Activated CD4-positive, alpha-beta T cell treated with anti-CD3 and anti-CD28 coated beads for 36 hours (primary cell): ENCODE results near the gene RAD51B. TPM values are rescaled to one million over a fixed set of nuclear protein-coding genes. Genes with fewer than 3 reads are reported as not detected.

Source experiments
- ATAC-seq: fragments of 200-7000 bp; cut with Tn5 transposase; one replicate; pipeline ENCODE4 v1.10.0; 2021; ENCODE audit warnings: mild to moderate bottlenecking, moderate library complexity
- CTCF ChIA-PET: fragments of 350-600 bp; sonication (Branson Sonifier 250); formaldehyde crosslinking; loops from one replicate; lab custom pipeline; 2021; ENCODE audit warnings: antibody characterized with exemption; lab: Charles Lee
- POLR2A ChIA-PET: fragments of 350-600 bp; sonication (Branson Sonifier 250); formaldehyde crosslinking; loops from one replicate; lab custom pipeline; 2021; ENCODE audit warnings: antibody characterized with exemption, inconsistent platforms; lab: Charles Lee
- DNase-seq: peaks from one replicate; pipeline ENCODE4 v3.0.0-alpha.2; 2020
- H3K27ac Mint-ChIP-seq: one replicate; pipeline ENCODE4 v1.8.0; 2021; ENCODE audit warnings: mixed read lengths
- H3K27me3 Mint-ChIP-seq: one replicate; pipeline ENCODE4 v1.8.0; 2021; ENCODE audit warnings: mixed read lengths
- H3K36me3 Mint-ChIP-seq: one replicate; pipeline ENCODE4 v1.8.0; 2021; ENCODE audit warnings: low read depth, mixed read lengths
- H3K4me1 Mint-ChIP-seq: one replicate; pipeline ENCODE4 v1.8.0; 2021; ENCODE audit warnings: mixed read lengths
- H3K4me3 Mint-ChIP-seq: one replicate; pipeline ENCODE4 v1.8.0; 2021; ENCODE audit warnings: mild to moderate bottlenecking, moderate library complexity, mixed read lengths
- H3K9me3 Mint-ChIP-seq: one replicate; pipeline ENCODE4 v1.8.0; 2021; ENCODE audit warnings: low read depth, mixed read lengths
- intact Hi-C, 2 experiments: fragments of 100-400 bp; cut with DNase I in 1 of 2; cut with micrococcal nuclease in 1 of 2; formaldehyde crosslinking; loops; one replicate each; pipeline versions ENCODE4 v1.14.2 to v1.15.1; 2022 to 2024; cut with DNase I, micrococcal nuclease
- total RNA-seq, 2 experiments: library from RNA; stranded (reverse); gene quantifications; one replicate each; pipeline ENCODE4 v1.2.3, GENCODE V29; 2021

The RAD51B gene
- total RNA-seq, 2 experiments from 2014 or later = 26.4 to 39.9 TPM

- ATAC-seq (no peak), DNase-seq (no peak)
- CTCF ChIA-PET = interaction anchor here (0.6 to 0.7 kb wide), 2 partner anchors 11 to 396 kb away, joined by 3 read pairs; no protein-coding TSS in a partner anchor
- Mint-ChIP-seq H3K4me3 (no peak overlapping the region), H3K27me3 (no peaks in the 10 kb centered on the region), H3K4me1 (peaks cover 3% of the 10 kb centered on the region), H3K36me3 (peaks cover 2% of the 10 kb centered on the region), H3K9me3 (no peaks in the 10 kb centered on the region), H3K27ac (no peak overlapping the region)
- POLR2A ChIA-PET = no interaction called here
- intact Hi-C loops = no loop called here
Observed at GRCh38 chr14:68441542-68441941, 622.0 kb downstream of the RAD51B start.

- intact Hi-C loops = no loop called here
- Mint-ChIP-seq H3K9me3 (no peaks in the 10 kb centered on the region), H3K27me3 (no peaks in the 10 kb centered on the region), H3K36me3 (peaks cover 2% of the 10 kb centered on the region), H3K4me1 (peaks cover 3% of the 10 kb centered on the region), H3K27ac (no peak overlapping the region), H3K4me3 (no peak overlapping the region)
- ATAC-seq (no peak), DNase-seq (no peak)
- CTCF ChIA-PET = no interaction called here
- POLR2A ChIA-PET = no interaction called here
Observed at GRCh38 chr14:68442828-68443629, 623.5 kb downstream of the RAD51B start.

GRCh38 chr14:68444449-68445168, 625.0 kb downstream of the RAD51B start:
- CTCF ChIA-PET = interaction anchor here (0.7 kb wide), 3 partner anchors 17 to 395 kb away, joined by 3 to 4 read pairs (median 4); no protein-coding TSS in a partner anchor
- no peak for ATAC-seq
- H3K4me3 Mint-ChIP-seq = no peak overlapping the region
- intact Hi-C loops = no loop called here
- no peaks in the 10 kb centered on the region for H3K27me3 Mint-ChIP-seq
- no peak for DNase-seq
- H3K27ac Mint-ChIP-seq = no peak overlapping the region
- POLR2A ChIA-PET = no interaction called here
- H3K9me3 Mint-ChIP-seq = no peaks in the 10 kb centered on the region
- H3K4me1 Mint-ChIP-seq = peaks cover 3% of the 10 kb centered on the region
- no peaks in the 10 kb centered on the region for H3K36me3 Mint-ChIP-seq

- ChIA-PET POLR2A (no interaction called here), CTCF (interaction anchor here (0.6 to 0.8 kb wide), 3 partner anchors 32 to 1009 kb away, joined by 3 to 4 read pairs (median 3); no protein-coding TSS in a partner anchor)
Observed at GRCh38 chr14:68446243-68447040, 626.9 kb downstream of the RAD51B start.

GRCh38 chr14:68447581-68448251, 628.1 kb downstream of the RAD51B start:
- intact Hi-C loops = no loop called here
- Mint-ChIP-seq H3K27me3 (no peaks in the 10 kb centered on the region), H3K9me3 (no peaks in the 10 kb centered on the region), H3K36me3 (no peaks in the 10 kb centered on the region), H3K4me1 (peaks cover 3% of the 10 kb centered on the region), H3K27ac (no peak overlapping the region), H3K4me3 (no peak overlapping the region)
- CTCF ChIA-PET = interaction anchor here (0.6 to 1.5 kb wide), 6 partner anchors 8 to 312 kb away, joined by 3 to 8 read pairs (median 3); no protein-coding TSS in a partner anchor
- DNase-seq (no peak), ATAC-seq (no peak)
- POLR2A ChIA-PET = interaction anchor here (0.6 kb wide), 3 partner anchors 343 to 1258 kb away, joined by 3 to 8 read pairs (median 5); no protein-coding TSS in a partner anchor

More at GRCh38 chr14:68446243-68447040, 626.9 kb downstream of the RAD51B start:
- no peak for DNase-seq
- H3K9me3 Mint-ChIP-seq = no peaks in the 10 kb centered on the region
- H3K4me1 Mint-ChIP-seq = peaks cover 3% of the 10 kb centered on the region
- no peaks in the 10 kb centered on the region for H3K36me3 Mint-ChIP-seq
- no peaks in the 10 kb centered on the region for H3K27me3 Mint-ChIP-seq
- no peak for ATAC-seq
- H3K4me3 Mint-ChIP-seq = no peak overlapping the region
- intact Hi-C loops = no loop called here
- no peak overlapping the region for H3K27ac Mint-ChIP-seq

- H3K27ac Mint-ChIP-seq = no peak overlapping the region
- ChIA-PET POLR2A (interaction anchor here (0.6 kb wide), 3 partner anchors 342 to 1259 kb away, joined by 3 to 8 read pairs (median 5); no protein-coding TSS in a partner anchor), CTCF (interaction anchor here (0.6 to 1.5 kb wide), 3 partner anchors 9 to 312 kb away, joined by 3 to 8 read pairs (median 3); no protein-coding TSS in a partner anchor)
- no peak overlapping the region for H3K4me3 Mint-ChIP-seq
- H3K27me3 Mint-ChIP-seq = no peaks in the 10 kb centered on the region
- H3K4me1 Mint-ChIP-seq = peaks cover 3% of the 10 kb centered on the region
- DNase-seq = no peak
- intact Hi-C loops = no loop called here
- peaks cover 3% of the 10 kb centered on the region for H3K36me3 Mint-ChIP-seq
- no peaks in the 10 kb centered on the region for H3K9me3 Mint-ChIP-seq
- ATAC-seq = no peak
Observed at GRCh38 chr14:68448252-68448902, 628.8 kb downstream of the RAD51B start.

- CTCF ChIA-PET = no interaction called here
- peaks cover 3% of the 10 kb centered on the region for H3K9me3 Mint-ChIP-seq
- H3K4me1 Mint-ChIP-seq = no peaks in the 10 kb centered on the region
- ATAC-seq (no peak), DNase-seq (no peak)
- POLR2A ChIA-PET = interaction anchor here (0.6 kb wide), 1 partner anchor 418 kb away, joined by 4 read pairs; no protein-coding TSS in a partner anchor
- H3K36me3 Mint-ChIP-seq = peaks cover 6% of the 10 kb centered on the region
- intact Hi-C loops = no loop called here
- H3K4me3 Mint-ChIP-seq = no peak overlapping the region
- no peak overlapping the region for H3K27ac Mint-ChIP-seq
- H3K27me3 Mint-ChIP-seq = no peaks in the 10 kb centered on the region
Observed at GRCh38 chr14:68449561-68450181, 630.1 kb downstream of the RAD51B start.

GRCh38 chr14:68450391-68451120, 631.0 kb downstream of the RAD51B start:
- Mint-ChIP-seq H3K4me1 (no peaks in the 10 kb centered on the region), H3K4me3 (no peak overlapping the region)
- CTCF ChIA-PET = interaction anchor here (1.2 kb wide), 1 partner anchor 9 kb away, joined by 3 read pairs; no protein-coding TSS in a partner anchor

GRCh38 chr14:68451696-68452373, 632.3 kb downstream of the RAD51B start:
- Mint-ChIP-seq H3K4me3 (no peak overlapping the region), H3K36me3 (peaks cover 8% of the 10 kb centered on the region), H3K4me1 (no peaks in the 10 kb centered on the region), H3K27ac (no peak overlapping the region), H3K27me3 (no peaks in the 10 kb centered on the region), H3K9me3 (peaks cover 9% of the 10 kb centered on the region)
- no peak for ATAC-seq
- POLR2A ChIA-PET = no interaction called here
- DNase-seq = no peak
- intact Hi-C loops = no loop called here
- CTCF ChIA-PET = interaction anchor here (0.6 to 1.2 kb wide), 3 partner anchors 8 to 17 kb away, joined by 3 read pairs; no protein-coding TSS in a partner anchor

More at GRCh38 chr14:68450391-68451120, 631.0 kb downstream of the RAD51B start:
- ATAC-seq (no peak), DNase-seq (no peak)
- intact Hi-C loops = no loop called here
- H3K27ac Mint-ChIP-seq = no peak overlapping the region
- peaks cover 5% of the 10 kb centered on the region for H3K9me3 Mint-ChIP-seq
- POLR2A ChIA-PET = no interaction called here
- H3K27me3 Mint-ChIP-seq = no peaks in the 10 kb centered on the region
- H3K36me3 Mint-ChIP-seq = peaks cover 8% of the 10 kb centered on the region
